ENCODE results near the gene USP47. TPM values are rescaled to one million over a fixed set of nuclear protein-coding genes. Genes with fewer than 3 reads are reported as not detected.

The USP47 gene
- total and polyA plus RNA-seq, 2 donors (not counting 1 experiment from before 2014, with no cell fraction given): 12.8 to 52.9 TPM

DNA sequence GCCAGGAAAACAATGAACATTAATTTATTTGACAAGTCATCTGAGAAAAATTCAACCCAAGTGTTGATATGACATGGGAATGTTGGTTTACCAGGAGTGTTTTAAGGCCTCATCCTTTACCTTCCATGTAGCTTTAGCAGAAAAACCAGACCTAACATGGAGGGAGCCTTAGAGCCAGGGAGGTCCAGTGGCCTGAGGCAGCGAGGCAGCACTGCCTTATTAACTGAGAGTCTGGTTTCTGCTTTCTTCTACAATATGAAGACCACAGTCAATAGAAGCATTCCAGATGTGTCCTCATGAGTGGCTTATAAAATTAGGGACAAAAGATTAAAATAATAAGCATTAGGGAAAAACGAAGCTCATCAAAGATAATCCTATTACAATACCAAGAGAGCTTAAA lies 105.1 kb downstream of the USP47 start:
- TF ChIP-seq EZH2 (IDR thresholded peaks at IDR 0.05; ENCODE audit: borderline replicate concordance, insufficient read depth, low read depth, low read length, poor library complexity, severe bottlenecking): no peak
- TF ChIP-seq, protein P1, sequence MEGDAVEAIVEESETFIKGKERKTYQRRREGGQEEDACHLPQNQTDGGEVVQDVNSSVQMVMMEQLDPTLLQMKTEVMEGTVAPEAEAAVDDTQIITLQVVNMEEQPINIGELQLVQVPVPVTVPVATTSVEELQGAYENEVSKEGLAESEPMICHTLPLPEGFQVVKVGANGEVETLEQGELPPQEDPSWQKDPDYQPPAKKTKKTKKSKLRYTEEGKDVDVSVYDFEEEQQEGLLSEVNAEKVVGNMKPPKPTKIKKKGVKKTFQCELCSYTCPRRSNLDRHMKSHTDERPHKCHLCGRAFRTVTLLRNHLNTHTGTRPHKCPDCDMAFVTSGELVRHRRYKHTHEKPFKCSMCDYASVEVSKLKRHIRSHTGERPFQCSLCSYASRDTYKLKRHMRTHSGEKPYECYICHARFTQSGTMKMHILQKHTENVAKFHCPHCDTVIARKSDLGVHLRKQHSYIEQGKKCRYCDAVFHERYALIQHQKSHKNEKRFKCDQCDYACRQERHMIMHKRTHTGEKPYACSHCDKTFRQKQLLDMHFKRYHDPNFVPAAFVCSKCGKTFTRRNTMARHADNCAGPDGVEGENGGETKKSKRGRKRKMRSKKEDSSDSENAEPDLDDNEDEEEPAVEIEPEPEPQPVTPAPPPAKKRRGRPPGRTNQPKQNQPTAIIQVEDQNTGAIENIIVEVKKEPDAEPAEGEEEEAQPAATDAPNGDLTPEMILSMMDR (IDR thresholded peaks at IDR 0.05): no peak
- Mint-ChIP-seq H3K4me3 (no peak overlapping the region), H3K4me1 (no peaks in the 10 kb centered on the region), H3K9me3 (ENCODE audit: insufficient read depth) (no peaks in the 10 kb centered on the region), H3K27ac (no peak overlapping the region), H3K27me3 (no peaks in the 10 kb centered on the region)
- H3K9me3 ChIP-seq (ENCODE audit: control extremely low read depth in 1 of 3, control insufficient read depth in 2 of 3, insufficient read depth in 1 of 3, low read length in 2 of 3): no peaks in the 10 kb centered on the region
- H3K9ac ChIP-seq (ENCODE audit: low read length): no peak overlapping the region
- H2AFZ ChIP-seq (ENCODE audit: insufficient read depth, low read depth, low read length, poor library complexity, severe bottlenecking): no peak overlapping the region
- no peak overlapping the region for H3K4me3 ChIP-seq (ENCODE audit: control extremely low read depth in 1 of 5, extremely low read depth in 1 of 5, insufficient read depth in 1 of 5, low read depth in 2 of 5, low read length in 4 of 5)
- POLR2A ChIA-PET: no interaction called here
- peaks cover 25 to 51% of the 10 kb centered on the region in 2 experiments for H3K36me3 ChIP-seq (replicated peaks in 1 of 2; ENCODE audit: control extremely low read depth in 1 of 2, control insufficient read depth in 1 of 2, extremely low read depth in 1 of 2, insufficient read depth in 2 of 2, low read length in 1 of 2)
- no peaks in the 10 kb centered on the region for H3K4me1 ChIP-seq (ENCODE audit: control insufficient read depth in 2 of 2, insufficient read depth in 2 of 2, low read length in 2 of 2)
- no peak overlapping the region for H3K4me2 ChIP-seq (replicated peaks; ENCODE audit: low read depth, low read length, poor library complexity, severe bottlenecking)
- H4K20me1 ChIP-seq (ENCODE audit: control insufficient read depth, insufficient read depth, low read length, poor library complexity, severe bottlenecking): no peaks in the 10 kb centered on the region
- no peaks in the 10 kb centered on the region for H3K27me3 ChIP-seq (replicated peaks in 1 of 4; ENCODE audit: control extremely low read depth in 1 of 4, control insufficient read depth in 3 of 4, insufficient read depth in 4 of 4, low read length in 3 of 4)
- H3K27ac ChIP-seq (ENCODE audit: low read length in 2 of 2): no peak overlapping the region
- no peaks in the 10 kb centered on the region for H3K79me2 ChIP-seq (ENCODE audit: control insufficient read depth, insufficient read depth, low read length)
- ATAC-seq (ENCODE audit: low read depth): no peak
- no CpG with 5 or more reads among the region's 2 CpGs for WGBS (ENCODE audit: insufficient coverage)
- intact Hi-C loops (cut with micrococcal nuclease): no loop called here
- no peak for DNase-seq
- CTCF ChIA-PET: interaction anchor here (1.3 to 1.8 kb wide), 3 partner anchors 9 to 98 kb away, joined by 3 to 6 read pairs (median 4); no protein-coding TSS in a partner anchor

DNA sequence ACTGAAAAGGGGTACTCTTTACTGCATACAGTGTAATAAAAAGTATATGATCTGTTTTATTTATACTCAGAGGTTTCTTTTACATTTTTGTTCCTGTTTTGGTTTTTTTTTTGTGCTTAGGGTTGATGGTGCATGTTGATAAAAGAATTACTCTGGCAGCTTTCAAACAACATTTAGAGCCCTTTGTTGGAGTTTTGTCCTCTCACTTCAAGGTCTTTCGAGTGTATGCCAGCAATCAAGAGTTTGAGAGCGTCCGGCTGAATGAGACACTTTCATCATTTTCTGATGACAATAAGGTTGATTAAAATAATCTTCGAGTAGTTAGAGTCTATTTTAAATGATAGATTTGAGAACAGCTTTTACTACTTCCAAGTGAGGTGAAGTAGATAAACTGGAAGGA lies 106.1 kb downstream of the USP47 start:
- POLR2A ChIA-PET: no interaction called here
- Histone ChIP-seq H3K27me3 (replicated peaks in 1 of 4; ENCODE audit: control extremely low read depth in 1 of 4, control insufficient read depth in 3 of 4, insufficient read depth in 4 of 4, low read length in 3 of 4) (no peaks in the 10 kb centered on the region), H3K27ac (ENCODE audit: low read length in 2 of 2) (no peak overlapping the region), H3K4me3 (ENCODE audit: control extremely low read depth in 1 of 5, extremely low read depth in 1 of 5, insufficient read depth in 1 of 5, low read depth in 2 of 5, low read length in 4 of 5) (no peak overlapping the region), H3K36me3 (replicated peaks in 1 of 2; ENCODE audit: control extremely low read depth in 1 of 2, control insufficient read depth in 1 of 2, extremely low read depth in 1 of 2, insufficient read depth in 2 of 2, low read length in 1 of 2) (peaks cover 29 to 51% of the 10 kb centered on the region in 2 experiments), H3K9me3 (ENCODE audit: control extremely low read depth in 1 of 3, control insufficient read depth in 2 of 3, insufficient read depth in 1 of 3, low read length in 2 of 3) (no peaks in the 10 kb centered on the region), H3K9ac (ENCODE audit: low read length) (no peak overlapping the region), H2AFZ (ENCODE audit: insufficient read depth, low read depth, low read length, poor library complexity, severe bottlenecking) (no peak overlapping the region), H3K4me2 (replicated peaks; ENCODE audit: low read depth, low read length, poor library complexity, severe bottlenecking) (no peak overlapping the region), H3K4me1 (ENCODE audit: control insufficient read depth in 2 of 2, insufficient read depth in 2 of 2, low read length in 2 of 2) (no peaks in the 10 kb centered on the region), H4K20me1 (ENCODE audit: control insufficient read depth, insufficient read depth, low read length, poor library complexity, severe bottlenecking) (no peaks in the 10 kb centered on the region), H3K79me2 (ENCODE audit: control insufficient read depth, insufficient read depth, low read length) (no peaks in the 10 kb centered on the region)
- DNase-seq (no peak), ATAC-seq (ENCODE audit: low read depth) (no peak)
- Mint-ChIP-seq H3K4me1 (no peaks in the 10 kb centered on the region), H3K27me3 (no peaks in the 10 kb centered on the region), H3K27ac (no peak overlapping the region), H3K4me3 (no peak overlapping the region), H3K9me3 (ENCODE audit: insufficient read depth) (no peaks in the 10 kb centered on the region)
- TF ChIP-seq, protein P1 (IDR thresholded peaks at IDR 0.05): no peak
- TF ChIP-seq EZH2 (IDR thresholded peaks at IDR 0.05; ENCODE audit: borderline replicate concordance, insufficient read depth, low read depth, low read length, poor library complexity, severe bottlenecking): no peak
- CTCF ChIA-PET: interaction anchor here (1.3 to 1.8 kb wide), 2 partner anchors 9 to 97 kb away, joined by 3 to 6 read pairs; no protein-coding TSS in a partner anchor
- intact Hi-C loops (cut with micrococcal nuclease): no loop called here
- 100% methylated on average over 3 of the region's 4 CpGs for WGBS (ENCODE audit: insufficient coverage)
